PFSK-1 (cell line): ENCODE data around the gene STXBP5.

Experiments used
- FOXP2 ChIP-seq: optimal IDR thresholded peaks from 2 replicates; pipeline ENCODE3; 2011; ENCODE audit warnings: borderline replicate concordance, control low read depth, inconsistent platforms; ENCODE audit not compliant: insufficient read depth; ENCODE audit errors: extremely low read length, extremely low read depth
- POLR2AphosphoS5 ChIP-seq: IDR thresholded peaks from 2 replicates; pipeline ENCODE4 v1.6.1; 2012; ENCODE audit warnings: low read depth, mild to moderate bottlenecking, control low read depth, low read length, moderate library complexity
- REST ChIP-seq, 2 experiments: IDR thresholded peaks; 2 replicates each; pipeline versions ENCODE4 v1.6.1 to v1.8.0; 2011 to 2012; ENCODE audit warnings: low read depth in 2 of 2, low read length in 2 of 2, control low read depth in 1 of 2, inconsistent platforms in 1 of 2, mild to moderate bottlenecking in 1 of 2, moderate library complexity in 1 of 2; ENCODE audit not compliant: insufficient read depth in 1 of 2
- SIN3A ChIP-seq: IDR thresholded peaks from 2 replicates; pipeline ENCODE4 v1.6.1; 2012; ENCODE audit warnings: mild to moderate bottlenecking, low read length, moderate library complexity, borderline replicate concordance; ENCODE audit not compliant: insufficient read depth
- TAF1 ChIP-seq: IDR thresholded peaks from 2 replicates; pipeline ENCODE4 v1.6.1; 2012; ENCODE audit warnings: low read length, control low read depth, borderline replicate concordance; ENCODE audit not compliant: insufficient read depth

STXBP5 gene

GRCh38 chr6:147262946-147263345 lies 58.7 kb downstream of the STXBP5 start:
- TF ChIP-seq REST (IDR thresholded peaks at IDR 0.05; ENCODE audit: insufficient read depth in 1 of 2, low read depth in 2 of 2, low read length in 2 of 2) (no peak), FOXP2 (no peak), POLR2AphosphoS5 (no peak), SIN3A (no peak), TAF1 (no peak)

- TF ChIP-seq POLR2AphosphoS5 (no peak), TAF1 (no peak), SIN3A (no peak), FOXP2 (no peak), REST (IDR thresholded peaks at IDR 0.05; ENCODE audit: insufficient read depth in 1 of 2, low read depth in 2 of 2, low read length in 2 of 2) (no peak)
Observed at GRCh38 chr6:147266821-147267220, 62.6 kb downstream of the STXBP5 start.

- TF ChIP-seq POLR2AphosphoS5 (no peak), SIN3A (no peak), FOXP2 (no peak), TAF1 (no peak), REST (IDR thresholded peaks at IDR 0.05; ENCODE audit: insufficient read depth in 1 of 2, low read depth in 2 of 2, low read length in 2 of 2) (no peak)
Observed at GRCh38 chr6:147267658-147268057, 63.4 kb downstream of the STXBP5 start.

GRCh38 chr6:147268254-147268653 lies 64.0 kb downstream of the STXBP5 start:
- TF ChIP-seq SIN3A = no peak
- TF ChIP-seq REST (IDR thresholded peaks at IDR 0.05; ENCODE audit: insufficient read depth in 1 of 2, low read depth in 2 of 2, low read length in 2 of 2) = no peak
- no peak for TF ChIP-seq FOXP2
- no peak for TF ChIP-seq POLR2AphosphoS5
- no peak for TF ChIP-seq TAF1

- TF ChIP-seq REST (IDR thresholded peaks at IDR 0.05; ENCODE audit: insufficient read depth in 1 of 2, low read depth in 2 of 2, low read length in 2 of 2) (no peak), FOXP2 (no peak), POLR2AphosphoS5 (no peak), SIN3A (no peak), TAF1 (no peak)
Observed at GRCh38 chr6:147274012-147274411, 69.8 kb downstream of the STXBP5 start.
